Kidney tubule cell (primary cell): Measurements from ENCODE around the gene RMRP.

Experiments
- DNase-seq: peaks from one replicate; pipeline ENCODE4 v3.0.0-alpha.2; 2018; ENCODE audit warnings: low spot score

The RMRP gene

DNA sequence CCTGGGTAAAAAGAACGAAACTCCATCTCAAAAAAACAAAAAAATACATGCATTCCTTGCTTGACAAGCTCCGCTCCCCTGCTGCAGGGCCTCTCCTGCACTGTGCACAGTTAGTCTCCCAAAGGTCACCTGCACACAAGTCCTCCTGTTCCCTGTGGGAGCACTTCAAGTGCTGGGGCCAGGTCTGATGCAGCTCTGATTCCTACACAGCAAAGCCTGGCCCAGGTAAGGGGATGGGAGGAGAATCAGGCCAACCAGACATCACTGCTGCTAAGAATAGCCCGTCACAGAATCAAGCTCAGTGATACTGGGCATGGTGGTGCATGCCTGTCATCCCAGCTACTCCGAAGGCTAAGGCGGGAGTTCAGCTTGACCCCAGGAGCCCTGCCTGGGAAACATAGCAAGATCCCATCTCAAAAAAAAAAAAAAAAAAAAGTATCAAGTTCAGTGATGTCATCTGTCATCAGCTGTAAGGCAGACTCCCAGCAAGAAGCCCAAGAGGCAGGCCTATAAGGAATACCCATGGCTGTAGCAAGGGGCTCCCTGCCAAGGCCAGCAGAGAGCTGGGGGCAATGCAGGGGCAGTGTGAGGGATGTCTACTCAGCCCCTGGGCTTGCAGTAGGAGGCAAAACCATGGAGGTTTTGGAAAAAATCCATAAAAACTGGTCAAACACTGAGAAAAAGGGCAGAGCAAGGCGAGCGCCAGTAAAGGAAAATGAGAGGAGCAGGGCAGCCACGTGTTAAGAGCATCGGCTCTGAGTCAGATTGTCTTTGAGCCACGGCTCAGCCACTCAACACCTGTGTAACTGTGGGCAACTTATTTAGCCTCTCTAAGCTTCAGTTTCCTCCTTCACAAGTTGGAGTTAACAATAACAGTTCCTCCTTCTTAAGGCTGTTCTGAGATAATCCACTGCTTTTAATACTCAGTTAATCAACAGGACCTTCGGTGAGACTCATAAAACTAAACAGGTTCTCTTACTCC is 28.7 kb upstream of the RMRP start:
- no peak for DNase-seq

DNA sequence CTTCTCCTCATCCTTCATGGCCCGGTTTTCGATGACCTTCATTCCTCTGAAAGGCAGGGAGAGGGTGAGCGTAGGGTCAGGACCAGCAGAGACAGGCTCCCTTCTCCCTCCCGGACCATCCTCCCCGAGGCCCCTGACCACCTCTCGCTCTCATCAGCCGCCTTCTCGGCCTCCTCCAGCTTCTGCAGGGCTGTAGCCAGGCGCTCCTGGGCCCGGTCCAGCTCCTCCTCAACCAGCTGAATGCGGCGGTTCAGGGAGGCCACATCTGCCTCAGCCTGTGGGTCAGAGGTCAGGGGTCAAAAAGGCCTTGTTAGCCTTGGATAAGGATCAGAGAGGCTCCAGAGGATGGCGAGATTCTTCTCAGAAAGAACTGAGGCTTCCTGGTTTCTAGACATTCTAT is 27.7 kb upstream of the RMRP start:
- no peak for DNase-seq

GRCh38 chr9:35684921-35685320 is 27.1 kb upstream of the RMRP start:
- no peak for DNase-seq

- no peak for DNase-seq
These were observed 25.5 kb upstream of the RMRP start for GRCh38 chr9:35683323-35683722.

GRCh38 chr9:35682520-35683315 is 24.9 kb upstream of the RMRP start:
- DNase-seq, result no peak

GRCh38 chr9:35682051-35682450 is 24.2 kb upstream of the RMRP start:
- DNase-seq, result no peak

GRCh38 chr9:35681341-35682002 is 23.7 kb upstream of the RMRP start:
- no peak for DNase-seq

DNA sequence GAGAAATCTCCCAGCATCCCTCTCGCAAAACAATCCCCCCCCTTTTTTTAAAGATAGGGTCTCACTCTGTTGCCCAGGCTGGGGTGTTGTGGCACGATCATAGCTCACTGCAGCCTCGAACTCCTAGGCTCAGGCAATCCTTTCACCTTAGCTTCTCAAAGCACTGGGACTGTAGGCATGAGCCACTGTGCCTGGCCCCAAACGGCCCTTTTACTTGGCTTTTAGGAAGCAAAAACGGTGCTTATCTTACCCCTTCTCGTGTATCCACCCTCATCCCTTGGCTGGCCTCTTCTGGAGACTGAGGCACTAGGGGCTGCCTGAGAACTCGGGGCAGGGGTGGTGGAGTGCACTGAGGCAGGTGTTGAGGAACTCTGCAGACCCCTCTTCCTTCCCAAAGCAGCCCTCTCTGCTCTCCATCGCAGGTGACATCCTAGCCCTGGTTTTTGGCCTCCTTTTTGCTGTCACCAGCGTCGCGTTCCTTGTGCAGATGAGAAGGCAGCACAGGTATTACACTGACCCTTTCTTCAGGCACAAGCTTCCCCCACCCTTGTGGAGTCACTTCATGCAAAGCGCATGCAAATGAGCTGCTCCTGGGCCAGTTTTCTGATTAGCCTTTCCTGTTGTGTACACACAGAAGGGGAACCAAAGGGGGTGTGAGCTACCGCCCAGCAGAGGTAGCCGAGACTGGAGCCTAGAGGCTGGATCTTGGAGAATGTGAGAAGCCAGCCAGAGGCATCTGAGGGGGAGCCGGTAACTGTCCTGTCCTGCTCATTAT is 22.7 kb upstream of the RMRP start:
- DNase-seq, result no peak

DNA sequence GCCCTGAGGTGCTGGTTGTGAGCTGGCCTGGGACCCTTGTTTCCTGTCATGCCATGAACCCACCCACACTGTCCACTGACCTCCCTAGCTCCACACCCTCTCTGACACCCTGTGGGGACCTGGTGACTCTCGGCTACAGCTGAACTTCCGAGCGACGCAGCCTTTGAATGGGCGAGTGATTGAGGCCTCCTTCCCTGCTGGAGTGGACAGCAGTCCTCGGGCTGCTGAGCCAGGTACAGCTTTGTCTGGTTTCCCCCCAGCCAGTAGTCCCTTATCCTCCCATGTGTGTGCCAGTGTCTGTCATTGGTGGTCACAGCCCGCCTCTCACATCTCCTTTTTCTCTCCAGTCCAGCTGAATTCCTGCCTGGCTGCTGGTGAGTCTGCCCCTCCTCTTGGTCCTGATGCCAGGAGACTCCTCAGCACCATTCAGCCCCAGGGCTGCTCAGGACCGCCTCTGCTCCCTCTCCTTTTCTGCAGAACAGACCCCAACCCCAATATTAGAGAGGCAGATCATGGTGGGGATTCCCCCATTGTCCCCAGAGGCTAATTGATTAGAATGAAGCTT is 22.0 kb upstream of the RMRP start:
- no peak for DNase-seq

GRCh38 chr9:35679091-35679490 is 21.3 kb upstream of the RMRP start:
- DNase-seq, result no peak

GRCh38 chr9:35675732-35676392 is 18.0 kb upstream of the RMRP start:
- DNase-seq, result no peak

GRCh38 chr9:35675204-35675603 is 17.4 kb upstream of the RMRP start:
- DNase-seq, result no peak

GRCh38 chr9:35674025-35674361 is 16.2 kb upstream of the RMRP start:
- no peak for DNase-seq

GRCh38 chr9:35673132-35674024 is 15.6 kb upstream of the RMRP start, which contains the start of gene CA9:
Gene CA9 (plus strand): TSS chr9:35673928. CDS start chr9:35673960, 32 bp downstream.
- no peak for DNase-seq

GRCh38 chr9:35669331-35670145 is 11.7 kb upstream of the RMRP start:
- peak; percentile 87 for DNase-seq

GRCh38 chr9:35667939-35668338 is 10.1 kb upstream of the RMRP start:
- DNase-seq, result no peak

DNA sequence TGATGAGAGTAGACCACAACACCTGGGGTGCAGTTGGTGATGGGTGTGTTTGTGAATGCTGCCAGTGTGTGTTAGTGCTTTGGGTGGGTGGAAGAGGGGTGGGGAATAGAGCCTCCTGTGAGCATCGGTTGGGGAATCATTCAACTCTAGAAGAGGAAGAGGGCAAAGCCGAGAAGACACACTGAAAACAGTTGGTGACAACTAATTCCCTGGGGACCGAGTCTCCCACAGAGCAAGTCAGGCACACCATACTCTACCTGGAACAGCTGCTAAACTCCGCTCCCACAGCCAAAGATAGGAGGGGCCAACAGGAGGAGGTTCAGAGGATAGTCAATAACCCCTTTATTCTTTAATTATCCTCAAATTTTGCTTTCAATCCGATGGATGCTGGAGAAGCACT is 8.7 kb upstream of the RMRP start:
- DNase-seq, result no peak

GRCh38 chr9:35666045-35666444 is 8.2 kb upstream of the RMRP start:
- no peak for DNase-seq

DNA sequence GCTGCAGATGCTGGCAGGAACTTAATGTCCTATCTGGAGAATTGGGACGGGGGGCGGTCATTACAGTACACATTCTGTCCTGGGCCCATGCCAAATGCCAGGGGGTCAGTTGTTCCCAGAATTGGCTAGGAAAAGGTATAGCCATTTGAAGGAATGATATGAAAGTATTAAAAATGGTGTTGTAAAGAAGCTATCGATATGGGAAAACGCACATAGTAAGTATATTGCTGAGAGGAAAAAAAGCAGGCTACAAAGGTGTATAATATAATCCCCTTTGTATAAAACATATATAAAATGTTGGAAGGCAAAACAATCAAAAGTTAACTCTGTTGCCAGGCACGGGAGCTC is 7.6 kb upstream of the RMRP start:
- no peak for DNase-seq
